ENCODE data around the gene KTI12.
"Not testable (repeated sequence)": the region's sequence is repeated elsewhere in the genome, so short reads cannot be mapped to it uniquely, and the experiment has no call there.

The KTI12 gene

DNA sequence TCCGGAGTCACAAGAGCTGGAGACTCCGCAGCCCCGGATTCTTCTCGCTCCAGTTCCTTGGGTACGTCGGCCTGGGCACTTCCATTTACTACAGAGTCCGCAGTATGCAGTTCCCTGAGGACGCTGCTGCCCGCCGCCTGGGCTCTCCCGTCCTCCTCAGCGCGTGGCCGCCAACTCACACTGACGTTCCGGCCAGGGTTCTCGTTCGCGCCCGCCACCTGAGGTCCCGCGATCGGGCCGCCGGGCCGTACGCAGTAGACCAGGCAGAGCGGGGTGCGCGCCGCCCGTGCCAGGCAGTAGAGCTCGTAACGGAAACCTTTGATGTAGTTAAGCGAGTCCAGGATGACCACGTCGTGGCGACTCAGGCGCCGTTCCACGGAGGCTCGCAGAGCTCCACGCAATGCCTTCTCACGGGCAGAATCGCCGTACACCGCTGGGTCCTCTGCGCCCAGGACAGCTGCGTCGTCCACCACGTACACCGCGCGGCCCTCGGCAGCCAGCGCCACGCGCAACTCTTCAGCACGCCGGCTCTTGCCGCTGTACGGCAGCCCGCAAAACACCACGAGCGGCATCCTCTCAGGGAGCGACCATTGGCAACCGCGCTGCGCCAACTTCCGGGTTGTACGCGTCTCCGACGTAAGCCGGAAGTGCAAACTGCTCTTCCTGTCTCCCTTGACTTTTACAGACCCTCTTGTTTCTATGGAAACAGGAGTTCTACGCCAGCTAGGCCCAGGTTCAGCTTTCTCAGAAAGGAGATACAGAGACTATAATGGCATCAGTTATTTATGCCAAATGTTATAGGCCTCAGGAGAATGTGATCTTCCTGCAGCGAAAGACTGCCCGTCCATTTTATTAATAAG lies at the start of gene KTI12:
Gene KTI12, minus strand, starts transcription at position 621 of the 860 bp plus-strand sequence. Its CDS starts 49 bp downstream, at position 572.
- DNase-seq = peak; percentile 81

DNA sequence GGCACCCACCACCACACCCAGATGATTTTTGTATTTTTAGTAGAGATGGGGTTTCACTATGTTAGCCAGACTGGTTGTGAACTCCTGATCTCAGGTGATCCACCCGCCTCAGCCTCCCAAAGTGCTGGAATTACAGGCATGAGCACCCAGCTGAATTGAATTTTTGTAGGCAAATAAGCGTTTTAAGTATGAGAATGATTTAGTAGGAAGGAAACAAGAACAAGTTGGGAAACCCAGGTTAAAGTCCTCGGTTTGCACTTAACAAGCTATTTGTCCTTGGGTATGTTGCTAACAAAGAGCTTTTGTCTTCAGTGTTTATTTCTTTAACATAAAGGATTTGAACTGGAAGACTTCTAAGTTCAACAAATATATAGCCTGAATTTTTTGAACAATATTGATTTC lies 46.4 kb upstream of the KTI12 start:
- no peak for DNase-seq

- not testable (repeated sequence) for DNase-seq
Measured at GRCh38 chr1:52077277-52077676, 43.7 kb upstream of the KTI12 start.

DNA sequence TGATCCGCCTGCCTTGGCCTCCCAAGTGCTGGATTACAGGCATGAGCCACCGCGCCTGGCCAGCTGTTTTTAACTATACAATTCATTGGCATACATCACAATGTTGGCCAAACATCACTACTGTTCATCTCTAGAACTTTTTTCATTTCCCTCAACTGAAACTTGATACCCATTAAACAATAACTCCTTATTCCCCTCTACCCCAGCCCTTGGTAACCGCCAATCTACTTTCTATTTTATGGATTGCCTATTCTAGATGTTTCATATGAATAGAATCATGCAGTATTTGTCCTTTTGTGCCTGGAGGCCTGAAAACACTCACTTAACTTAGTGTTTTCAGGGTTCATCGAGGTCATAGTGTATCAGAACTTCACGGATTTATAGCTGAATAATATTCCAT lies 38.7 kb upstream of the KTI12 start:
- no peak for DNase-seq

DNA sequence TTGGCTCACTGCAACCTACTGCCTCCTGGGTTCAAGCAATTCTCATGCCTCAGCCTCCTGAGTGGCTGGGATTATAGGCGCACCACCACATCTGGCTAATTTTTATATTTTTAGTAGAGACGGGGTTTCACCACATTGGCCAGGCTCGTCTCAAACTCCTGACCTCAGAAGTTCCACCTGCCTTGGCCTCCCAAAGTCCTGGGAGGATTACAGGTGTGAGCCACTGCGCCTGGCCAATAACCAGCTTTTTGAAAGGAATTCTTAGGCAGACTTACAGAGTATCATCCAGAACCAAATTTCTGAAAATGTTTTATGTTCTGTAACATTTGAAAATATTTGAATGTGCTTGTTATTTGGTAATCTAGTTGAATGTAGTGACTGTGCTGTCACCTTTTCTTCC lies 37.1 kb upstream of the KTI12 start:
- no peak for DNase-seq

DNA sequence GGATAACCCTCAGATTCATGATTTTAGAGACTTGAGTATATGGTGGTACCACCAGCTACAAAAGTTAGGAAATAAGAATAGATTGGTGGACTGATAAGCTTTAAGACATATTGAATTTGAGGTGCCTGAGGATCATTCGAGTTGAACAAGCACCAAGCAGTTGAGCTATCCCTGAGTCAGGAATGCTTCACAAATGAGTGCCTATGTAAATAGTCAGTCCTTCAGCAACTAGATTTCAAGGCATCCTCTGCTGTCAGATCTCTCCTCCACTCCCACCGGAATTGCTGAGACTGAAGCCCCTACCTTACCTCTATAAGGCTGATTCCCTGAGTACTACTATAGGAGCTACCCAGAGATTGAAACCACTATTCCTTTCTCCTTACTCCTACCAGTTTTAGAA lies 29.6 kb upstream of the KTI12 start:
- DNase-seq = no peak

- DNase-seq = no peak
Measured at GRCh38 chr1:52060822-52061221, 27.2 kb upstream of the KTI12 start.

DNA sequence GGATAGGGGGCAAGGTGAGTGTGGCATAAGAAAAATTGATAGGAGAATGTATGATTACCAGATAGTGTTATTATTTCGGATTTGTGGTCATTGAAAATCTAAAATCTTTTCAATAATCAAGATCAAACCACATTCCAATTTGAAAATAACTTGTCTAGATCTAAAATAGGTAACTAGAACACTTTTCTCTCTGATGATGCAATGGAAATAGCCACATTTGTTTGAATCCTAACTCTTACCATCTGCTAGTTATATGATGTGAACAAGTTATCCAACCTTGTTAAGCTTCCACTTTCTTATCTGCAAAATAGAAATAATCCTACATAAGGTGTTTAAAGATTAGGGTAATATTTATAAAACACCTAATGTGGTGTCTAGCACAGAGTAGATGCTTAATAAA lies 26.3 kb upstream of the KTI12 start:
- DNase-seq = no peak

GRCh38 chr1:52059321-52059720 lies 25.7 kb upstream of the KTI12 start:
- DNase-seq = no peak

GRCh38 chr1:52057876-52058415 lies 24.3 kb upstream of the KTI12 start:
- no peak for DNase-seq

DNA sequence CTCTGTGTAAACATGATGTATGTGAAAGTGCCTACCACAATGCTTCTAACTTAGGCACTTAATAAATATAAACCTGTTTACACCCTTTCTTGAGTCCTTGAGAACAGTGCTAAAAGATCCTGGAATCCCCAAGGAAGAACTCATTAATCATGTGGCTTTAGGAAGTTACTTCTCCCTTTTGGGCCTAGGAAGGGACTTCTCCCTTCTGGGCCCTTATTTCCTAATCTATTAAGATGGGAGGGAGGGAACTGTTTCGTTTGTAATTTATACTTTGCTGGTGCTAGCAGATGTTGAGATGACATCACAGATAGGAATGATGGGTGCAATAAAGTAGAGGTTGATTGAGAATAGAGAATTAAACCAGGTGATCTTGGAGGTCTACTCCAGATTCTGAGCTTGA lies 23.6 kb upstream of the KTI12 start:
- no peak for DNase-seq

DNA sequence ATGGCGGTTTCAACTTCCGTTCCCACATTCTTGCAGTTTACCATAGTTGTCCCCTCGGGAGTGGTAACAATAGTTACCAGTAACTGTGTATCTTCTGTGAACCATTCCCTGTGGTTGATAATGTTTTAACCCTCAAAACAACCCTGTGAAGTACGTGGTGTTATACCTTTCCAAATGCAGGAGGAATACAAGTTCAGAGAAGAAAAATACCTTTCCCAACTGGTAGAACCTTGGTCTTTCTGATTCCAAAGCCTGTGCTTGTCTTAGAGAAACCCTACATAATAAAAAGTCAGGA lies 23.3 kb upstream of the KTI12 start:
- no peak for DNase-seq

GRCh38 chr1:52056163-52056936 lies 22.7 kb upstream of the KTI12 start, which contains the start of gene BTF3L4:
TSS of gene BTF3L4 (plus strand) at chr1:52056295. CDS start at chr1:52059848, 3,553 bp downstream.
- DNase-seq = peak; percentile 91 to 92

DNA sequence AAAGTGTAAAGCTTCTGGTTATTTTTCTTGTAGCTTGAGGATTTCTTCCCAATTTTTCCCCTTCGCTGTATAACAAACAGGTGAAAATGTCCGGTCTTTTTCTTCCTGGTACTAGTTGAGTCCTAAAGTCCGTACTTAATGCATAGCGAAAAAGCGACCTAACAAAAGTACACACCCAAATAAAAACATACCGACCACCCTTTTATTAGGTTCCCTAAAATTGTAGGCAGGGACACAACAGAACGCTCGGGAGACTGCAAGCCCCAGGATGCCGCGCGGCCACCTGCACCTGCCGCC lies 22.2 kb upstream of the KTI12 start:
- no peak for DNase-seq

GRCh38 chr1:52055066-52055865 lies 21.7 kb upstream of the KTI12 start, which contains the start of gene TXNDC12:
TSS of gene TXNDC12 (minus strand) at chr1:52055191. CDS start at chr1:52055096, 95 bp downstream.
- DNase-seq = peak; percentile 77 to 85

DNA sequence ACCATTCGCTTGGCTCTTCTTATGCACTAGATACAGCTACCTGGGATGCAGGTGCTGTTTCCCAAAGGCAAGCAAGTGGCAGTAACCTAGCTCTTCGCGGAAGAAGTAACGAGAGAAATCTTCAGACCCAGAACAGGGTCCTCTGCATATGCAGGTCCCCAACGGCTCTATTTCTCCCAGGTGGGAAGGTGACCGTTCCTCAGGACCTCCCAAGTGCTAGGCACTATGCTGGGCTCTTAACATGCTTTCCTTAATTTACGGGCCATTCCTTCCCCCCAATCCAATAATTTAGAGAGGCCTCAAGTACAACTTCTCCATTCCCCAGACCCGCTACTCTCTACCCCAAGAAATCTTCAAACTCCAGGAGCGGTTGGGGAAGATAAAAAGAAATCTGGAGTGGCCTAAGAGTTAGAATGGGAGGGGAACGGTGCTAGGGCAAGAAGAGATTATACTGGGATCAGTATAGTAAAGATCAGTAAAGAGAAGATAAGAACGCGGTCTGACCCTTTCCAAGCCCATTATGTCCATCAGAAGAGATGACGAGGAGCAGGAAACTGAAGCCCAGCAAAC lies 21.0 kb upstream of the KTI12 start:
- no peak for DNase-seq

GRCh38 chr1:52053862-52054261 lies 20.3 kb upstream of the KTI12 start:
- no peak for DNase-seq

DNA sequence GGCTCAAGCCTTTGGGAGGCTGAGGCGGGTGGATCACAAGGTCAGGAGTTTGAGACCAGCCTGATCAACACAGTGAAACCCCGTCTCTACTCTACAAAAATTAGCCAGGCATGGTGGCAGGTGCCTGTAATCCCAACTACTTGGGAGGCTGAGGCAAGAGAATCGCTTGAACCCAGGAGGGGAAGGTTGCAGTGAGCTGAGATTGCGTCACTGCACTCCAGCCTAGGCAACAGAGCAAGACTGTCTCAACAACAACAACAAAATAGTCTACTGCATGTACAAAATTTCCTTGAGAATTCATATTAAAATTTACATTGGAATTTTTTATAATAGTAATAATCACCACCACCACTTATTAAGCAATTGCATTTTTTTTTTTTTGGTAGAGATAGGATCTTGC lies 15.7 kb upstream of the KTI12 start:
- DNase-seq = not testable (repeated sequence)

GRCh38 chr1:52045666-52046195 lies 12.1 kb upstream of the KTI12 start:
- DNase-seq = not testable (repeated sequence)

- no peak for DNase-seq
Measured at GRCh38 chr1:52045236-52045635, 11.6 kb upstream of the KTI12 start.

GRCh38 chr1:52041551-52042185 lies 8.1 kb upstream of the KTI12 start:
- no peak for DNase-seq

DNA sequence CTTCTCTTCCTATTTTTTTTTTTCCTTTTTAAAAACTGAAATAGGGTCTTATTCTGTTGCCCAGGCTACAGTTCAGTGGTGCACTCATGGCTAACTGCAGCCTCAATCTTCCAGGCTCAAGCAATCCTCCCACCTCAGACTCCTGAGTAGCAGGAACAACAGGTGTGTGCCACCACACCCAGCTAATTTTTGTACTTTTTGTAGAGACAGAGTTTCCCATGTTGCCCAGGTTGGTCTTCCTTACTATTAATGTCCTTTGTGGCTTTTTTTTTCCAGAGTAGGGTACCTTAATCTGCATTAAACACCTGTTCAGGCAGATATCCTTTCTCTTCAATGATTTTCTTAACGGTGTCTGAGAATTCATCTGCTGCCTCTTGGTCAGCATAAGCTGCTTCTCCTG lies 4.3 kb upstream of the KTI12 start:
- no peak for DNase-seq
